Measurements from ENCODE around the gene SH2D2A. TPM values are rescaled to one million over a fixed set of nuclear protein-coding genes. Genes with fewer than 3 reads are reported as not detected.
A peak's percentile ranks its signal among the peaks of the same experiment; 100 is the strongest.

Gene SH2D2A
- total RNA-seq, 1 donor from 2014 or later, result 1.1 TPM

DNA sequence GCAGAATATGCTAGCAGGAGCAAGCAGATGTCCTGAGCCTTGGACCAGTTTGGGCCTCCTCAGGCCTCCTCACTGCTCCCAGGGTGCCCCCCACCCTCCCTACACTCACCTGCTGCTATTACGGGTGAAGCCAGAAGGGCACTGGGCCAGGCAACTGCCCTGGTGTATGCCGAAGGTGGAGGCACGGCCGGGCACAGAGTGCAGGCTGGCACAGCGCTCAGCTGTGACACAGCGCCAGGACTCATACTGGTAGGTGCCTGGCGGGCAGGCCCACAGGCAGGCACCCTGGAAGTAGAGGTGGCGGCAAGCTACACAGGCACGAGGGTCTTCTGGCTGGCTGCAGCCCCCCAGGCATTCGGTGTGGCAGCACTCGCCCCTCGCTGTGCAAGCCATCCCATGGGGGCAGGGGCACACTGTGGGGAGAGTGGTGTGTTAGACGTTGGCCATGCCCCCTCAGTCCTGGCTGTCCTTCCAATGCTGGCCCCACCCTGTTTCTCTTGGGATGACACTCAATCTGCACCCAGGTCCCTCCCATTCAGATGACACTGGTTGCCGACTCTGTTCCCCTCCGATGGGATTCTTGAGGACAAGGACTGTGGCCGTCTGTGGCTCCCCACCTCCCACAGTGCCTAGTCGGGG is 35.2 kb upstream of the SH2D2A start:
- ATAC-seq (ENCODE audit: poor library complexity) (peak; percentile 90), DNase-seq (peak; percentile 85)
- intact Hi-C loops (cut with DNase I), result no loop called here

DNA sequence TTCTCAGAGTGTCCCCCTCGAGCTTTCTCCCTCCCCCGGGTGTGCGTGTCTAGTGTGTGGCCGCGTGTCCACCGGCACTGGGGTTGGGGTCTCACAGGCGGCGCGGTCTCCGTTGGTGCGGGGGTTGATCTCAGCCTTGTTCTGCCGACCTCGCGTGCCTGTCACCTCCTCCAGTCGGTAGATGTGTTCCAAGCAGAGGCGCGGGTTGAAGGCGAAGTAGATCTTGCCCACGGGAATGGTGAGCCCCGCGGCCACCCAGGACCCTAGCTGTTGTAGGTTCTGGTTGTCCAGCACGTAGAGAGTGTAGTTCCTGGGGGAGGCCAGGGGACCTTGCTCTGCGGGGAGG is 32.5 kb upstream of the SH2D2A start:
- intact Hi-C loops (cut with DNase I), result no loop called here
- ATAC-seq (ENCODE audit: poor library complexity) (no peak), DNase-seq (no peak)

GRCh38 chr1:156848461-156849150 is 32.0 kb upstream of the SH2D2A start:
- DNase-seq, result no peak
- intact Hi-C loops (cut with DNase I), result no loop called here
- no peak for ATAC-seq (ENCODE audit: poor library complexity)

DNA sequence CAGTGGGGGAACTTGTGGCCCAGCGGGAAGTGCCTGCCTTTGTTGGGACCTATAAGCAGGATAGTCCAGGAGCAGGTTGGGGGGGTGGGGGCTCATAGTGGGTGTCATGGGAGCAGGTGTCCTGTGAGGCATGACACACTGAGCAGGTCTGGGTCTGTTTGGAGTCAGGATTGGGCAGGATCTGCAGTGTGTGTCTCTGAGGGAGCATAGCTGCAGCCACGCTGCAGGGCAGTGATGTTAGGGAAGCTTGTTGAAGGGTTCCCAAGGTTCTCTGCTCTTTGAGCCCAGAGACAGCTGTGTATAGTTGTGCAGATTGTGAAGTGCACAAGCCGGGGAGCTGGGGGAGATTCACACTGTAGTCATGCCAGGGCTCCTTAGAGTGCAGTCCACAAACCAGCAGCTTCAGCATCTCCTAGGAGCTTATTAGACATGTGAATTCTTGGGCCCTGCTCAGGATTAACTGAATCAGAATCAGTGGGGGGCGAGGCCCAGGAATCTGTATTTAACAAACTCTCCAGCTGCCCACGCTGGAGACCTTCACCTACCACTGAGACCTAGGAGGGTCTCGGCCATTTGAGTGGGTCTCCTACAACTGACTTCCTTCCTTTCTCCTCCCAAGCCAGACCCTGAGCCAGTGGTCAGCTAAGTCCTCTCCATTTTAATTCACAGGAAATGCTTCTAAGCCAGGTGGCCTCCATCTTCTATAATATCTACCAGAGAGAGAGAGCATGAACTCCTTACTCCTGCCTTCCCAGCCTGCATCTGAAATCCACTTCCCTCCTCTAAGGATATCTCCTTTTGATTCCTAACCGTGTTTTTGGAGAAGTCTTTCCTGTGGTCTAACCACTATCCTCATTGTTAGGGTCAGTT is 31.2 kb upstream of the SH2D2A start:
- intact Hi-C loops (cut with DNase I), result no loop called here
- DNase-seq, result no peak
- no peak for ATAC-seq (ENCODE audit: poor library complexity)

DNA sequence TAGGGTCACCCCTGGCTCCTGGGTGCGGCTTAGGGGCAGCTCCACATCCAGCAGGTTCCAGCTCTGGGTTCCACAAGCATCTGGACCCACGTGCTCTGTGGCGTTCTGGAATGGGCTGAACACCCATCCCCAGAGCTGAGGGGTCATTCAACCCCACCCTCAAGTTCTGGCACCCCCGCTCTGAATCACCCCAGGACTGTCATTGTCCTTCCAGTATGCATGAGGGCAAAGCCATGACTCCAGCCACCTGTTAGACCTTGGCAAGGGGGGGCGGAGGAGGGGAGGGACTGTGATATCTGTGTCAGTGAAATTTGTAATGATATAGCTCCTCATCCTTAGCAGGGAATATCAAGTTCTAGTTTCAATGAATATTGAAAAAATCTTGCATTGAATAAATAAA is 30.0 kb upstream of the SH2D2A start:
- intact Hi-C loops (cut with DNase I), result no loop called here
- DNase-seq, result no peak
- ATAC-seq (ENCODE audit: poor library complexity), result no peak

DNA sequence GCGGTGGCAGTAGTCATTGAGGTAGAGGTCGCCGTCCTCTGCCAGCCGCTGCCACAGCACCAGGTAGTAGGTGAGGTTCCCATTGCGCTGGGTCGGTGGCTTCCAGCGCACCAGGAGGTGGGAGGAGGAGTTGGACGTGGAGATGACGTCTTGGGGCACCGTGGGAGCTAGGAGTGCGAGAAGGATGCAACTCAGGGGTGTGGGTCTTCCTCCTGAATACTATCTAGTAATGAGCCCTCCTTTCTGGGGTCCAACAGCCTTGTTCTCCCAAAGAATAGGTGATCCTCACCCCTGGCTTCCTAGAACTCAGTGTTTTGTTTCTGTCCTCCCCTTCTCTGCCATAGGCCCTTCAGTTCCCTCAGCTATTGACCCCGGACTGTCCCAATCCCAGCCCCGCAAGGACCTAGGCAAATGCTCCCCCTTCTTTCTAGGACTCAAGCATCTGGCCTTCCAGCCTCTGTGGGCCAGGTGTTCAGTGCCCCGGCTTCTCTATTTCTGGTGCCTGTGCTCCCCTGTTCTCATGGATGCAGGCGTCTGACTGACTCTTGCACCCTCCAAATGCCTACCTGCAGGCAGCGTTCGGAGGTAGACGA is 29.4 kb upstream of the SH2D2A start:
- DNase-seq (no peak), ATAC-seq (ENCODE audit: poor library complexity) (no peak)
- intact Hi-C loops (cut with DNase I), result no loop called here

GRCh38 chr1:156845055-156845952 is 28.7 kb upstream of the SH2D2A start:
- DNase-seq, result no peak
- intact Hi-C loops (cut with DNase I), result no loop called here
- no peak for ATAC-seq (ENCODE audit: poor library complexity)

- no peak for ATAC-seq (ENCODE audit: poor library complexity)
- intact Hi-C loops (cut with DNase I), result no loop called here
Observed at GRCh38 chr1:156844638-156845037, 28.0 kb upstream of the SH2D2A start.

DNA sequence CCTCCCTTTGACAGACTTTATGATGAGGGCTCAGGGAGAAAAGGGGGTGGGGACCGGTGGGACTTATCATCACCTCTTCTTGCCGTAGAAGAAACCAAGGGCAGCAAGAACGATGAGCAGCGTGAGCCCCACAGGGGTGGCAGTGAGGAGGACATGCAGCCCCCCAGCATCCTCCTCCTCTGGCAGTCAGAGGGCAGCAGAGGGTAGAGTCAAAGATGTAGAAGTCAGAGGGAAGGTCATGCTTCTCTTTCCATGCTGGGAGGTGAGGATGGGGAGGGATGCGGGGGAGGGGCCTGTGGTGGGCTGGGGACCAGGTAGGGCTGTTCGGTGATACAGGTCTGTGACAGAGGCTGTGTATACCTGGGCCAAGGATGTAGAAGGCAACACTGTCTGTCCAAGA is 27.5 kb upstream of the SH2D2A start:
- intact Hi-C loops (cut with DNase I), result no loop called here
- no peak for ATAC-seq (ENCODE audit: poor library complexity)
- DNase-seq, result no peak

More at GRCh38 chr1:156844638-156845037, 28.0 kb upstream of the SH2D2A start:
- no peak for DNase-seq

DNA sequence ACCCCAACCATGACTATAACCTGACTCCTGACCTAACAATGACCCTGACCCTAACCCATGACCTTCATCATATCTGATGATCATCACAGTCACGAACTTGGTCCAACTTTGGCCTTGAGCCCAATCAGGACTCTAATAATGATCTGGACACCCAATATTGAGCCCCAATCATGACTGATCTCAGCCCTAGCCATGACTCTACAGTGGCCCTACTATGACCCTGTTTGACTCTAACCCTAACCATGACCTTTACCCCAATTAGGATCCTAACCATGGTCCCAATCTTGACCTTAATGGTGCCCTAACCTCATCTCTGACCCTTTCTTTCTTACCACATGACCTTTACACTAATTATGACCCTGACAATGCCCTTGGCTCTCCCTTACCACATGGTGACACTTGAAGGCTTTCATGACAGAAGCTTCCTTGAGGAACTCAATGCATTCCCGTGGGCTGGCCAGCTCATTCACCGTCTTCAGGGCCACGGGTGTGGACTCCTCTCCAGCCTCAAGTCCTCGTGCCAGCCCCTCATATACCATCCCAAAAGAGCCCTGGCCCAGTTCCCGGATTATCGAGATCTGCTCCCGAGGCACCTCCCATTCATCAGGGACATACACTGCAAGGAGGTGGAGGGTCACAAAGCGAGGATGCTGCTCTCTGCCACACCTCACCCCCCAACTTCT is 26.1 kb upstream of the SH2D2A start:
- ATAC-seq (ENCODE audit: poor library complexity), result no peak
- DNase-seq, result no peak
- intact Hi-C loops (cut with DNase I), result no loop called here

DNA sequence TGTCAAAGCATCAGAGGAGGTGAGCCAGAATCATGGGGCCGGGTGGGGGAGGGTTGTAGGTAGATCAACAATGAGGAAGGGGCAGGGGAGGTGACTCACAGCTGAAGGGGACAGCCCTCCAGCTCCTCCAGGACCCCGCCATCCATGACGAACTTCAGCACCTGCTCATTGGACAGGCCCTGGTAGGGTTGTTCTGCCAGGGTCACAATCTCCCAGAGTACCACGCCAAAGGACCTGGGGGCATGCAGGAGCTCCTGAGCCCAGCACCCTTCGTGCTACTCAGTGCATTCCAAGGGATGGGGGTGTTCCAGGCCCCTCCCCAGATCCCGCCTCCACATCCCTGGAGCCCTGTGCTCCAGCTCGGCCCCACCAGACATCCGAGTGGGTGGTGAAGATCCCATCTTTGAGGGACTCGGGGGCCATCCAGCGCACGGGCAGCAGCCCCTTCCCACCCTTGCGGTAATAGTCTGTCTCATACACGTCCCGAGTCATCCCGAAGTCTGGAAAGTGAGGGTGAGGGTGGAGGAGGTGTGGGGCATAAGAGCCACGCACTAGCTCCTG is 24.7 kb upstream of the SH2D2A start:
- ATAC-seq (ENCODE audit: poor library complexity) (no peak), DNase-seq (no peak)
- intact Hi-C loops (cut with DNase I), result no loop called here

GRCh38 chr1:156840898-156841279 is 24.2 kb upstream of the SH2D2A start:
- DNase-seq, result no peak
- ATAC-seq (ENCODE audit: poor library complexity), result no peak
- intact Hi-C loops (cut with DNase I), result no loop called here

DNA sequence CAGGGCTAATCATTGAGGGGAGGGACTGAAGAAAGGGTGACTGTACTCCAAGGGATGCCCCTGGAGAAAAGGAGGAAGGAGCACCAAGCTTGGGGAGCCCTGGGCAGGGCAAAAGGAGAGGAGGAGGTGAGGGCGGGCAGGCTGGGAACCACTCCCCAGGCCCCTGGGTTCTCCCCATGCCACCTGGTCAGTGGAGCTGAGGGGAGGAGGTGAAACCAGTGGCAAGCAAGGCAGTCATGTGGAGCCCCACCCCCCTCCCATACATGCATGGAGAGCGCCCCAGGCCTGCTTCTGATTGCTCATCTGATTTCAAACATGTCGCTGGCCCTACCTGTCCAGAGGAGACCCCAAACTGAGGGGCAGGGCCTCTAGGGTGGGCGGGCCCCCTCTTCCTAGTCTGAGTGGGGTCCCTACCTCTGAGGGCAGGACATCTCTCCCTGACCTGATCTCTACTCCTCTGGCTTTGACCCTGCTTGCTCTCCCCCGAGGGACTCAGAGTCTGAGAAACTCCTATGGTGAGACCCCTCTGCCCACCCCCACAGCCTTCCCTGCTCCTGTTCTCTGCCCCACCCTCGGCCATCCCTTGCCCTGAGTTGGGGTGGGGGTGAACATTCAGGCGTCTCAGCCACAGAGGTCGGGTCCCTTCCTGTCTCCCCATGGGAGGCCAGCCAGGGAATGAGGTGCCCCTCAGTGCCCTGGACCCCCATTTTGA is 23.7 kb upstream of the SH2D2A start:
- intact Hi-C loops (cut with DNase I), result no loop called here

GRCh38 chr1:156839426-156840109 is 22.9 kb upstream of the SH2D2A start:
- ATAC-seq (ENCODE audit: poor library complexity) (no peak), DNase-seq (no peak)
- intact Hi-C loops (cut with DNase I), result loop anchor here (2.0 kb wide), 1 partner anchor 19 kb away; the partner anchor contains the start of gene INSRR

More for the DNA sequence above, 23.7 kb upstream of the SH2D2A start:
- ATAC-seq (ENCODE audit: poor library complexity) (no peak), DNase-seq (no peak)

- DNase-seq (no peak), ATAC-seq (ENCODE audit: poor library complexity) (peak; percentile 71)
- intact Hi-C loops (cut with DNase I), result loop anchor here (2.0 kb wide), 1 partner anchor 20 kb away; the partner anchor contains the start of gene INSRR
Observed at GRCh38 chr1:156838972-156839371, 22.3 kb upstream of the SH2D2A start.

- no peak for ATAC-seq (ENCODE audit: poor library complexity)
- DNase-seq, result no peak
- intact Hi-C loops (cut with DNase I), result no loop called here
Observed at GRCh38 chr1:156836892-156837291, 20.2 kb upstream of the SH2D2A start.
